ENCODE results near the gene SMARCC2.

Gene SMARCC2

DNA sequence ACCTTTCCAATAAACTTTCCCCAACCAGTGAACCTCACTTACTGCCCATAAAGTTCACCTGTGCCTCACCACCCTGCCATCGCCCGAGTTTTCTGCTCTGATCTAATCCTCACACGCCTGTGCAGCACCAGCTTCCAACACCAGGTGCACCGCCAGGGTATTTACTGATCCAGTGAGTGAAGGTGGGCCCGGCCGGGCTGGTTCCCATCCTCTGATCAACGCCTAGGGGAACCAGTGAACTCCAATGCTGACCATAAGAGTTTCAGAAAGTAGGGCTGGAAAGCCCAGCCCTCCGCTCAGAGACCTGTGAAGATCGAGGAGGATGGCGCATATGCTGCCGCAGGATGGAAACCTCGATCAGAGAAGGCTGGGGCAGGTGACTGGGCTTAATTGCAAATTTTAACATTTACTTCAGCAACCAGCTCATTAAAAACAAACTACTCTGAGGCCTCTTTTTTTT is 37.6 kb downstream of the SMARCC2 start:
- no peak for DNase-seq (ENCODE audit: low read depth)

DNA sequence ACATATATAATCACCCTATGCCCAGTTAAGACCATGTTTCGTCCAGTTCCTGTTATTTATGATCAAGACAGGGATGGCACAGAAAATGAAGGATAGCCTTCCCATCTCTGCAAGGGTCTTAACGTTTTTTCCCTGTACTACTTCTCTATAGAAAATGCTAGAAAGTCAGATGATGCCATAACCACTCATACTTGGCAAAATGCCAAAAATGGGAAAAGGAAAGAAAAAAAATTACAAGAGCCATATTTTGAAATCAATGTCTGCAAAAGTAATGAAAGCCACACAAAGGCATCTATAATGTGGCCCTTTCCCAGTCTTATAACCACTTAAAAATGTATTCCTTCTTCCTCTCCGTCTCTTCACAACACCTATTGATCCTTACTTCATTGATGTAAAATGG is 38.7 kb downstream of the SMARCC2 start:
- no peak for DNase-seq (ENCODE audit: low read depth)

DNA sequence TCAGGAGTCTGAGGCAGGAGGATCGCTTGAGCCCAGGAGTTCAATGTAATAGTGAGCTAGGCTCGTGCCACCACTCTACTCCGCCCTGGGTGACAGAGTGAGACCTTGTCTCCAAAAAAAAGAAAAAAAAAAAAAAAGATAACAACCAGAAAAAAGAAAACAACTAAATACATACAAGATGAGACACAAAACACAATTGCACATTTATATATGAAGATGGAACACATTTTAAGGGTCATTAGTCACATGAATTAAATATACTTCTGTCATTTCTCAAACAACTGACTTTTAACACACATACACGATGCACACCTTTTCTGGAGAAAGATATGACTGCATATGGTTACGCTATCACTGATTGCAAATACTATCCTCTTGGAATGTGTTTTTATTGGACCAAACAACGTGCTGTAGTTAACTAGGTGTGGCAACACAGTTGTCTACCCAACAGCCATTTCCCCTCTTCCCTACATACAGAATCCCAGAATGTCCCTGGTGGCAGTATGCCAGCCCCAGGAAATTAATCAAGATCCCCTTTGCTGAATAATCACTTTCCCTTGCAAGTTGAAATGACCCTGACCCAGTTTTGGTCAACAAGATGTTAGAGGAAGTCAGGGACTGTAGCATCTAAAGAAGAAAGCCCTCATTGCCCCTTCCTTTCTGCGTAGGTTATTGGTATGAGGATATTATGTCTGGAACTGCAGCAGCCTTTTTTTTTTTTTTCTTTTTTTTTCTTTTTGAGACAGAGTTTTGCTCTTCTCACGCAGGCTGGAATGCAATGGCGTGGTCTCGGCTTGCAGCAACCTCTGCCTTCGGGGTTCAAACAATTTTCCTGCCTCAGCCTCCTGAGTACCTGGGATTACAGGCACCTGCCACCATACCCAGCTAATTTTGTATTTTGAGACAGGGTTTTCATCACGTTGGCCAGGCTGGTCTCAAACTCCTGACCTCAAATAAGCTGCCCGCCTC is 42.5 kb downstream of the SMARCC2 start:
- DNase-seq (ENCODE audit: low read depth), result no peak

DNA sequence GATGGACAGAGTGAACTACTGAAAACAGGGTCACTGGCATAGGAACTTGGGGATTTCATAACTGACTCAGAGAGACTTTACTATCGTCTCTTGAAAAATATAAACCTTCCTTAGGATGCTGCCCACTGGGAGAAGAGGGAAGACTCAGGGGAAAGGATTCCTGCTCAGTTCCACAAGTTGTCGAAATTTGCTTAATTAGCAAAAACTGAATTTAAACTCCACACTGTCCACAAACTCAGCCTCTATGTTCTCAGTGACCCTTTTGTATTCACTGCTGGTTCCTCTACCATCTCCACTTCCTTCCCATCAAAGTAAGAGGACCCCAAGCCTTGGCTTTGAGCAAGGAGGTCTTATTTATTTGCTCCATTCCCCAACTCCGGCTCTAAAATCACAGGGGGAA is 44.1 kb downstream of the SMARCC2 start:
- no peak for DNase-seq (ENCODE audit: low read depth)

DNA sequence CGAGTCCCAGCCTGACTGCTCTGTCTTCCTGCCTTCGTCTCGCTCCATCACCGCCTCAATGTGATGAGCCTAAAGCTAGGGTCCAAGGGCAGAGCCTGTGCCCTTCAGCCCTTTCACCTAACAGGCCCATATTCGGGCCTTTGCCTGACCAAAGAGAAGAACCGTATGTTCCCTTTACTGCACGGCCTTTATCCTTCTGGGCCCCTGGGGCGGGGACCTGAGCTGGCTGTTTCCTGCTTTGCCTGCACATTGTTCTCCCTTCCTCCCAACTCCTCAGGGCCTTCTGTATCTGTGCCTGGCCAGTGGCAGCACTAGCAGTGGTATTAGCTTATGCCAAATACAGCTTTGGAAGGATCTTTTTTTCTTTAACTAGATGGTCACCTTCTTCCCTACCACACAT is 45.4 kb downstream of the SMARCC2 start:
- no peak for DNase-seq (ENCODE audit: low read depth)

DNA sequence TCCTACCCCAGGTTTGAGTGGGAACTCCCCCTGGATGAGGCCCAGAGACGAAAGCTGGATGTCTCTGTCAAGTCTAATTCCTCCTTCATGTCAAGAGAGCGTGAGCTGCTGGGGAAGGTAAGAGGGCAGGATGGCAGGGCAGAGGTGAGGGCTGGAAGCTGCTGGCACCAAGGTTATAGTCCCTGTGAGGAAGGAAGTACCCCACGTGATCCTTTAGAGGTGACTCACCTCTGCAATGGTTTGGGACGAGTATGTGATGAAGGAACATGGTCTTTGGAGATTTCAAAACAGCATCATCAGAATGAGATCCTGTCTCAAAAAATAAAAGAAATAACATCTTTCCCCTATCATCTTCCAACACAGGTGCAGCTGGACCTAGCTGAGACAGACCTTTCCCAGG is 46.1 kb downstream of the SMARCC2 start:
- DNase-seq (ENCODE audit: low read depth), result no peak

DNA sequence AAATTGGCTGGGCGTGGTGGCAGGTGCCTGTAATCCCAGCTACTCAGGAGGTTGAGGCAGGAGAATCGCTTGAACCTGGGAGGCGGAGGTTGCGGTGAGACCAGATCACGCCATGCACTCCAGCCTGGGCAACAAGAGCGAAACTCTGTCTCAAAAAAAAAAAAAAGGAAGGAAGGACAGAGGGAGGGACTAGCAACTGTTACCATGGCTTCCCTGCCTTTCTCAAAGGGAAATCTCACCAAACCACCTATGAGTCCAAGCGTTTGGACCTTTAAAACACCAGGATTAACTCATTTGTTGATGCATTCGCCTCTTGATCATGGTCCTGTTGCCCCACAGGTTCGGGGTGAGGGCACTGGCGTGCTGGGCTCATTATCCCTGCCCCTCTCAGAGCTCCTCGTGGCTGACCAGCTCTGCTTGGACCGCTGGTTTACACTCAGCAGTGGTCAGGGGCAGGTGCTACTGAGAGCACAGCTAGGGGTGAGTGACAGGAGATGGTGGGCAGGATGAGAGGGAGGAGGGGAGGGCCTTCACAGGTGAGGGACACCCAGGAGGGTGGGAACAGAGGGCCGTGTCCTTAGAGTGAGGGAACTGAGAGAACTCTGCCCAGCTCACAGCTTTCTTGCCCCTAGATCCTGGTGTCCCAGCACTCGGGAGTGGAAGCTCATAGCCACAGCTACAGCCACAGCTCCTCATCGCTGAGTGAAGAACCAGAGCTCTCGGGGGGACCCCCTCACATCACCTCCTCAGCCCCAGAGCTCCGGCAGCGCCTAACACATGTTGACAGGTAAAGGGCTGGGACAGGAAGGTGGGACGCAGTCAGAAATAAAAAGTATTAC is 47.1 kb downstream of the SMARCC2 start:
- no peak for DNase-seq (ENCODE audit: low read depth)

DNA sequence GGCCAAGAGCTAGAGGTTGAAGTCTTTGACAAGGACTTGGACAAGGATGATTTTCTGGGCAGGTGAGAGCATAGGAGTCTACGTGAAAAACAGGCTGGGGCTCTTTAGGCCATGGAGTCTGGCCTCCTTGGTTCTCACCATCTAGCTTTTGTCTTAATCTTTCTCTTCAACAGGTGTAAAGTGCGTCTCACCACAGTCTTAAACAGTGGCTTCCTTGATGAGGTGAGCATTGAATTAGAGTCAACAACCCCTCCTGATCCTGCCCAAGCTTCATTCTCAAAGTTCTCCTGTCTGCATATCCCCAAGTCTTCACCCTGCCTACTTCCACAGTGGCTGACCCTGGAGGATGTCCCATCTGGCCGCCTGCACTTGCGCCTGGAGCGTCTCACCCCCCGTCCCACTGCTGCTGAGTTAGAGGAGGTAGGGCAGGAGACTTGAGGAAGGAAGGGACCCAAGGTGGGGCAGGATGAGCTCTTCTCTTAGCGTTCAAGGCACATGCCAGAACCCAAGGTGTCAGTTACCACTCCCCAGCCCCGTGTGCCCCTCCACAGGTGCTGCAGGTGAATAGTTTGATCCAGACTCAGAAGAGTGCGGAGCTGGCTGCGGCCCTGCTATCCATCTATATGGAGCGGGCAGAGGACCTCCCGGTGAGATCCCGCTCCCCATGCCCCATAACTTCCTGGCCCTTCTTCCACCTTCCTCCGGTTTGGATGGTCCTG is 51.3 kb downstream of the SMARCC2 start:
- DNase-seq (ENCODE audit: low read depth), result no peak

DNA sequence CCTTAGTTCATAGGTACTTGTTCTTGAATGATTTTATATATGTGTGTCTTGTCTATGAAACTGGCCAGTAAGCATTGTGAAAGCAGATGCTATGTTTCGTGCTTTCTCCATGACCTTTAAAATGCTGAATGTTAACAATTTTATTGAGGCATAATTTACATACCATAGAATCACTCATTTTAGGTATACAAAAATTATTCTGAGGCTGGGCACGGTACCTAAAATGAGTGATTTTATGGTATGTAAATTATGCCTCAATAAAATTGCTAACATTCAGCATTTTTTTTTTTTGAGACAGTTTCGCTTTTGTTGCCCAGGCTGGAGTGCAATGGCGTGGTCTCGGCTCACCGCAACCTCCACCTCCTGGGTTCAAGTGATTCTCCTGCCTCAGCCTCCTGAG is 54.4 kb downstream of the SMARCC2 start:
- no peak for DNase-seq (ENCODE audit: low read depth)

DNA sequence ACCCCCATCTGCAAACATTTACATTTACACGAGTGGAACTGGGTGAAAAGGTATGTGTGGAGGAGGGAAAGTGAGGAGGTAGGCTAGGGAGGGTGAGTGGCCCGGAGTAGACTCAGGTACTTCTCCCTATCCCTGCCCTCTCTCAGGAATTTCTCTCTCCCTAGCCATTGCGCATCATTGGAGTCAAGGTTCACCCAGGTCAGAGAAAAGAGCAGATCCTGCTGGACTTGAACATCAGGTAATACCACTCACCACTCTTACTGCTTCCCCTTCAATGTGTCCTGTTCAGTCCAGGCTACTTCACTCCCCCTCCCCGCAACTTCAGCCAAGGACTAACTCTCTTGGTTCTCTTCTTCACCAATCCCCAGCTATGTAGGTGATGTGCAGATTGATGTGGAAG is 58.4 kb downstream of the SMARCC2 start:
- DNase-seq (ENCODE audit: low read depth), result no peak

DNA sequence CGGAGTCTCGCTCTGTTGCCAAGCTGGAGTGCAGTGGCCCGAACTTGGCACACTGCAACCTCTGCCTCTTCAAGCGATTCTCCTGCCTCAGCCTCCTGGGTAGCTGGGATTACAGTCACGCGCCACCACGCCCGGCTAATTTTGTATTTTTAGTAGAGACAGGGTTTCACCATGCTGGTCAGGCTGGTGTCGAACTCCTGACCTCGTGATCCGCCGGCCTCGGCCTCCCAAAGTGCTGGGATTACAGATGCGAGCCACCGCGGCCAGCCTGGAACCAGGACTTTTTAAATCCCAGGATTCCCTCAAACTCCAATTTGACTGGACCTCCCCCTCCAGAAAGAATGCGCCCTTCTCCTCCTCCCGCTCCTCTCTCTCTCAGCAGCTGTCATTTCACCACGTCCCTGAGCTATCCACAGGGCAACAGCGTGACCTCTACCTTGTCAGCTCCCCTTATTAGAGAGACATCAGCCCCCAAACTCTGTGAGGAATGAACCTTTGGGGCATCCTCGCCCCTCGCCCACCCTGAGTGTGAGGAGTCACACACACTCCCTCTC is 59.3 kb downstream of the SMARCC2 start:
- DNase-seq (ENCODE audit: low read depth), result no peak

DNA sequence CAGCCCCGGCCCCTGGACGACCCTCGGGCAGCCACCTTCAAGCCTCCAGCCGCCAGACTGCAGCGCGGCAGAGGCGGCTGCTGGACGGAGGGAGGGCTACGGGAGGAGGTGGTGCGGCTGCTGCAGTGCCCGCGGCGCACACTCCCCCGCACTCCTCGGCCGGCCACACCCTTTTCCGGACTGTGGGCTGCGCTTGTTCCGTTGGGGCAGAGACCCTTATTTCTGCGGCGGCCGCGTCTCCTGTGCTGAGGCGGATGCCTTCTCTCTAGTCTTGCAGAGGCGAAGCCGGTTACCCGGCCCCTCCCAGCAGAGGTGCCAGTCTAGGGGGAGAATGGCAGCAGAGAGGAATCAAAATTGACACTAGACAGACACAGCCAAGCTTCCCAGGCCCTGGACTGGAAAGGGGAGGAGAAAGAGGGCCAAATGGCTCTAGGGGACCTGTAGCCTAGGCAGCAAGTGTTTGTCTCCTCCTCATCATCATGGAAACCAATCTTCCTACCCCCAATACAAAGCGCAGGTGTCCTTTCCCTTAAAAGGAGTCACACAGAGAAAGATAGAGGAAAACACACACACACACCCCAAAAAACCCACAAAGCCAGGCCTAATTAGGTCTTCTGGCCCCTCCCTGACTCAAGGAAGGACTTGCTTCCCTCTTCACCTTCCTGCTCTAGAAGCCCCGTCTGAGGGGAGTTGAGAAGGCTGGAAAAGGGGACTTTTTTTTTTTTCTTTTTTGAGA is 59.9 kb downstream of the SMARCC2 start:
- DNase-seq (ENCODE audit: low read depth), result no peak

DNA sequence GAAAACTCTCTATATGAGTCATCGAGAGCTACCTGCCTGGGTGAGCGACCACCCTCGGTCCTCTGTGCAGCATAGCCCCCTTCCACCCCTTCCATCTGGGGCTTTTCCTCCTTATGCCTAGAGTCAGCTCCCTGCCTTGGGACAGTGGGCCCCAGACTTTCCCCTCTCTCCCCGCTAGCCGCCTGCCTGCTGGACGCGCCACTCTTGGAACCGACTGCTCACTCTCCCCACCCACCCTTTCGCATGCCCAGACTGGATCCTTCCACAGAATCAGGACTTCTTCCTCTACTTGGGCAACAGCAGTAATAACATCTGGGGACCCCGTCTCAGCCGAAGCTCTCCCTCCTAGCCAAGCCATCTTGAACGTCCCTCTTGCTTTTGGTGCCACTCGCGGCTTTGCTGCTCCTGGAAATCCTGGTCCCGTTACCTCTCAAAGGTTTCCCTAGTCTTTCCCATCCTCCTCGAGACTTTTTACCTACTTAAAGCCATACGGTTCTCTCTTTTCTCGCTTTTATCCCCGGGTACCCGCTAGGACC is 60.5 kb downstream of the SMARCC2 start:
- DNase-seq (ENCODE audit: low read depth), result no peak

DNA sequence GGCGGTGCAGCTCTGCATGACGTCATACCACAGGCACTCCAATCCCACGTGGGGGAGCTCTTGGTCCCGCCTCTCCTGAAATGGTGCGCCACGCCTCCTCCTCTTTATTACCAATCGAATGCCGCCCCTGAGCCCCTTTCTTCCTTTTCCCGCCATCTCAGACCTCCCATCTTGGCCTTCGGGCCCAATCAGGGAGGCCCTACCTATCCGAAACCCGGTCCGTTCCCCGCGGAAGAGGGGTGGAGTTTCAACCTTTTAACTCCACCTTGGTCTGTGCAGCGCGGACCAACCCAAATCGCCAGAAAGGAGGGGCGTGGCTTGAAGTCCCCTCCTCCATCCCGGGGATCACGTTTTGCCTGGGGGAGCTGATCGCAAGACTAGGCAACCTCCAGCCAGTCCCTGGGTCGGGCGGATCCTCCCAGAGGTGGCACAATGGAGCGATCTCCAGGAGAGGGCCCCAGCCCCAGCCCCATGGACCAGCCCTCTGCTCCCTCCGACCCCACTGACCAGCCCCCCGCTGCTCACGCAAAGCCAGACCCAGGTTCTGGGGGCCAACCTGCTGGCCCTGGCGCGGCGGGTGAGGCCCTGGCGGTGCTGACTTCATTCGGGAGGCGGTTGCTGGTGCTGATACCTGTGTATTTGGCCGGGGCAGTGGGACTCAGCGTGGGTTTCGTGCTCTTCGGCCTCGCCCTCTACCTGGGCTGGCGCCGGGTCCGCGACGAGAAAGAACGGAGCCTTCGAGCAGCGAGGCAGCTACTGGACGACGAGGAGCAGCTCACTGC is 61.2 kb downstream of the SMARCC2 start, which contains the start of gene ESYT1:
TSS of gene ESYT1 (plus strand) at position 380 of the 782 bp plus-strand sequence. CDS start at position 433, 53 bp downstream.
- peak; percentile 98 for DNase-seq (ENCODE audit: low read depth)

DNA sequence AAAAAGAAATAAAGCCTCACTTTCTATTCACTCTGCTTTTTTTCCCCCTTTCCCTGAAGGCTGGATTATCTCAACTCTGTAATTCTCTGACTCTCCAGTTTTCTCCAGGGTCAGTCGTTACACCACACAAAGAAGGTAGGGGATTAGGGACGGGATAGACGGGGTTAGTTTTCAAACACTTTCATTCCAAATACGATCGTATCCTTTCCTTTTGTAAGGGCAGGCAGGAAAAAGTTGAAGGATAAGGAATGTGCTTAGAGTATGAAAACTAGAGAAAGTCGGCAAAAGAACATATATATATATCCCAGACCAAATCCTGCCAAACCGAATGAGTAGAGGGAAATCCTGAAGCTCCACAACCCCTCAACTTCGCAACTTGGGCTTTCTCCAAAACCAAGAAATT is 61.8 kb downstream of the SMARCC2 start:
- no peak for DNase-seq (ENCODE audit: low read depth)

DNA sequence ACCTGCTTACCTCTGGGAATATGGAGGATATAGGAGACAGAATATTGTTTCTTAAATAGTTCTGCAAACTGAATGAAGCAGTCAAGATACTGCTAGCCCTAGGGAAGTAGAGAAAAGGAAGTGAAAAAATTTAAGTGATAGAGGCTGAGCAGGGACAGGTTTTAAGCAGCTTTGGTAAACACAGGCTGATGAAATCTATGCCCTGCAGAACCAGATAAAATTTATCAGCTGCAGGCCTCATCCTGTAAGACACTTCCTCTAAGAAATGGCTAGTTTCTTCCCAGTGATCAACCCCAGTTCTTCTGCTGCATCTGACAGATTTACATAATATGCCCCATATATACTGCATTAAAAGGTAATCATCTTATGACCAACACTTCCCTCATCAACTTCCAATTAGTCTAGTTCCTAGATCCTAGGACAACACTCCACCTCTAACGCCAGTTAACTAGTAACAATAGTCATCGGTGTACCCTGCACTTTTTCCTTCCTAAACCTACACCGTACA is 62.5 kb downstream of the SMARCC2 start:
- DNase-seq (ENCODE audit: low read depth), result no peak

DNA sequence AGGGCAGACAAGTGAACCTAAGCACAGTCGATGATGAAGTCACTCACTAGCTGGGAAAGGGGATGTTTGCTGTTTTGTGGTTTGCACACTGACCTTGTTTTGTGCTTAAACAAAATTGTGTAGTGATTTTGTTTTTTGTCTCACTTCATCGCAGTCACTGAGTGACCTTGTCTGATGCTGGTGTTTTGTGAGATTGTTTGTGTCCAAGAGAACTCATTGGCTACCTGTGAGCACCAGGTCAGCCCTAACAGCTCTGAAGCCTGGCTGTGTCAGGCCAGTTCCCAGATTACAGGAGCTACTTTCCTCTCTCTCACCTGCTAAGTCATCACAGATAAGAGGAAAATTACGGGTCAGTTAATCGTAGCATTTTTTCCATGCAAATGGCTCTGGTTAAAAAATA is 65.2 kb downstream of the SMARCC2 start:
- no peak for DNase-seq (ENCODE audit: low read depth)

DNA sequence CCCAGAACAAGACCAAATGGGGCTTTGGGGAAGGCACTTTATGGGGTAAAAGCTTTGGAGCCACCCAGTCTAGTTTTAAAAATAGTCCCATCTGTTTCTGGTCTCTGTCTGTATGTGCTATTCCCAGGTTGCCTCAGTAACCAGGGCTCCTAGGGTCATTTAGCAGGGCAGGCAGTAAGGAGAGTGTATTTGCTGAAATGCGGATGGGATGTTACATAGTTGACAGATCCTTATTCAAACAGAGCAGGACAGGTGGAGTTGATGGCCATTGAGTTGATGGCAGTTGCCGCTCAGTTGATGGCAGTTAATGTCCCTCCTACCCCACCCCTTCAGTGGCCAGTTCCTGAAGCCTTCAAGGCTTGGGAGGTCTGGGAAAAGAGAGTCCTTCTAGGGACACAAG is 66.6 kb downstream of the SMARCC2 start:
- DNase-seq (ENCODE audit: low read depth), result no peak

DNA sequence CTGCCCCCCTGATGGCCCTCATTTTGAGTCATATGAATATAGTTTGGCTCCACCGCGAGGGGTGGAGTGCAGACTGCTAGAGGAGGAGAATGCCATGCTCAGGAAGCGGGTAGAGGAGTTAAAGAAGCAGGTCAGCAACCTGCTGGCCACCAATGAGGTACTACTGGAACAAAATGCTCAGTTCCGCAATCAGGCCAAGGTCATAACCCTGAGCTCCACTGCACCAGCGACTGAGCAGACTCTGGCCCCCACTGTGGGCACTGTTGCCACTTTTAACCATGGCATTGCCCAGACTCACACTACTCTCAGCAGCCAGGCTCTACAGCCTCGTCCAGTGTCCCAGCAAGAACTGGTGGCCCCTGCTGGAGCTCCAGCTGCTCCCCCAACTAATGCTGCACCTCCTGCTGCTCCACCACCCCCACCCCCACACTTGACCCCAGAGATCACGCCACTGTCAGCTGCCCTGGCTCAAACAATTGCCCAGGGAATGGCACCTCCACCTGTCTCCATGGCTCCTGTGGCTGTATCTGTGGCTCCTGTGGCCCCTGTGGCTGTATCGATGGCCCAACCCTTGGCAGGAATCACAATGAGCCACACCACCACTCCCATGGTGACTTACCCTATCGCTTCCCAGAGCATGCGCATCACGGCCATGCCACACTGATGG is 67.9 kb downstream of the SMARCC2 start:
- no peak for DNase-seq (ENCODE audit: low read depth)

All from HS-27A (cell line).